Skeletal muscle tissue (tissue), 4 donors: ENCODE measurements around the gene WASL. TPM values are rescaled to one million over a fixed set of nuclear protein-coding genes. Genes with fewer than 3 reads are reported as not detected.

Experiments
- H3K27ac ChIP-seq: one replicate; pipeline ENCODE4 v1.7.0; 2013; ENCODE audit warnings: mild to moderate bottlenecking, low read depth, low read length, inconsistent platforms
- H3K27me3 ChIP-seq, 3 donors: one replicate each; pipeline ENCODE4 v1.7.0; 2013; ENCODE audit warnings: low read length in 3 of 3; ENCODE audit not compliant: control insufficient read depth in 3 of 3, insufficient read depth in 3 of 3
- H3K36me3 ChIP-seq, 3 donors: one replicate each; pipeline ENCODE4 v1.7.0; 2013; ENCODE audit warnings: low read length in 3 of 3; ENCODE audit not compliant: control insufficient read depth in 3 of 3, insufficient read depth in 3 of 3
- H3K4me1 ChIP-seq, 3 donors: one replicate each; pipeline ENCODE4 v1.7.0; 2013; ENCODE audit warnings: low read length in 3 of 3, mild to moderate bottlenecking in 3 of 3; ENCODE audit not compliant: control insufficient read depth in 3 of 3, insufficient read depth in 3 of 3
- H3K4me3 ChIP-seq, 3 donors: one replicate each; pipeline ENCODE4 v1.7.0; 2013; ENCODE audit warnings: low read length in 3 of 3
- H3K9ac ChIP-seq, 3 donors: one replicate each; pipeline ENCODE4 v1.7.0; 2013; ENCODE audit warnings: low read length in 3 of 3, mild to moderate bottlenecking in 3 of 3, moderate library complexity in 2 of 3, low read depth in 1 of 3
- H3K9me3 ChIP-seq, 3 donors: one replicate each; pipeline ENCODE4 v1.7.0; 2013; ENCODE audit warnings: low read length in 3 of 3; ENCODE audit not compliant: control insufficient read depth in 3 of 3
- total RNA-seq: library from RNA; depleted of rRNA; stranded (reverse); fragments of >200 nt; gene quantifications from one replicate; pipeline ENCODE4 v1.2.3, GENCODE V29; 2014
- donor health status: Osteomylitis.

WASL gene
- total RNA-seq, 1 donor from 2014 or later = 15.1 TPM

- Histone ChIP-seq H3K36me3 (peaks cover 0 to 3% (median 0%) of the 10 kb centered on the region in 3 donors), H3K4me1 (peaks cover 12 to 23% (median 20%) of the 10 kb centered on the region in 3 donors), H3K9me3 (no peaks in the 10 kb centered on the region), H3K27me3 (no peaks in the 10 kb centered on the region), H3K9ac (no peak overlapping the region), H3K4me3 (no peak overlapping the region), H3K27ac (no peak overlapping the region)
Measured at GRCh38 chr7:123682690-123683089, 66.1 kb downstream of the WASL start.

- Histone ChIP-seq H3K4me3 (no peak overlapping the region), H3K4me1 (peaks cover 16 to 26% (median 23%) of the 10 kb centered on the region in 3 donors), H3K27ac (peak overlapping the region; percentile 75)
Measured at GRCh38 chr7:123681561-123681960, 67.2 kb downstream of the WASL start.

GRCh38 chr7:123680580-123680979 is 68.2 kb downstream of the WASL start:
- no peaks in the 10 kb centered on the region for H3K27me3 ChIP-seq
- H3K4me3 ChIP-seq = no peak overlapping the region
- H3K36me3 ChIP-seq = peaks cover 0 to 3% (median 0%) of the 10 kb centered on the region in 3 donors
- no peak overlapping the region for H3K9ac ChIP-seq
- H3K27ac ChIP-seq = peak overlapping the region; percentile 75
- H3K9me3 ChIP-seq = no peaks in the 10 kb centered on the region
- H3K4me1 ChIP-seq = peaks cover 18 to 34% (median 23%) of the 10 kb centered on the region in 3 donors

More at GRCh38 chr7:123681561-123681960, 67.2 kb downstream of the WASL start:
- H3K27me3 ChIP-seq = no peaks in the 10 kb centered on the region
- H3K9me3 ChIP-seq = no peaks in the 10 kb centered on the region
- H3K9ac ChIP-seq = peak overlapping the region in 1 of 3 donors; percentile 75
- H3K36me3 ChIP-seq = peaks cover 0 to 3% (median 0%) of the 10 kb centered on the region in 3 donors

- H3K36me3 ChIP-seq = peaks cover 0 to 3% (median 0%) of the 10 kb centered on the region in 3 donors
- peaks cover 18 to 39% (median 30%) of the 10 kb centered on the region in 3 donors for H3K4me1 ChIP-seq
- no peaks in the 10 kb centered on the region for H3K9me3 ChIP-seq
- H3K27me3 ChIP-seq = no peaks in the 10 kb centered on the region
- H3K4me3 ChIP-seq = no peak overlapping the region
- H3K9ac ChIP-seq = peak overlapping the region in 1 of 3 donors; percentile 34
- H3K27ac ChIP-seq = peak overlapping the region; percentile 75
Measured at GRCh38 chr7:123679614-123680013, 69.2 kb downstream of the WASL start.

- peaks cover 21 to 55% (median 44%) of the 10 kb centered on the region in 3 donors for H3K4me1 ChIP-seq
- H3K9me3 ChIP-seq = no peaks in the 10 kb centered on the region
Measured at GRCh38 chr7:123677061-123677715, 71.6 kb downstream of the WASL start.

GRCh38 chr7:123675181-123675473 is 73.7 kb downstream of the WASL start:
- Histone ChIP-seq H3K27ac (peak overlapping the region; percentile 69), H3K4me1 (peaks cover 16 to 50% (median 37%) of the 10 kb centered on the region in 3 donors), H3K9ac (no peak overlapping the region)

More at GRCh38 chr7:123677061-123677715, 71.6 kb downstream of the WASL start:
- H3K27me3 ChIP-seq = no peaks in the 10 kb centered on the region
- no peak overlapping the region for H3K27ac ChIP-seq
- peaks cover 0 to 3% (median 0%) of the 10 kb centered on the region in 3 donors for H3K36me3 ChIP-seq
- no peak overlapping the region for H3K4me3 ChIP-seq
- no peak overlapping the region for H3K9ac ChIP-seq

GRCh38 chr7:123674399-123675180 is 74.2 kb downstream of the WASL start:
- Histone ChIP-seq H3K4me3 (peak overlapping the region in 1 of 3 donors; percentile 7), H3K9me3 (no peaks in the 10 kb centered on the region), H3K9ac (peak overlapping the region in 2 of 3 donors; percentile 25 to 28), H3K27ac (peak overlapping the region; percentile 69), H3K36me3 (no peaks in the 10 kb centered on the region), H3K27me3 (no peaks in the 10 kb centered on the region), H3K4me1 (peaks cover 11 to 46% (median 32%) of the 10 kb centered on the region in 3 donors)

More at GRCh38 chr7:123675181-123675473, 73.7 kb downstream of the WASL start:
- Histone ChIP-seq H3K27me3 (no peaks in the 10 kb centered on the region), H3K4me3 (no peak overlapping the region), H3K36me3 (no peaks in the 10 kb centered on the region), H3K9me3 (no peaks in the 10 kb centered on the region)

- peak overlapping the region in 2 of 3 donors; percentile 25 to 43 for H3K9ac ChIP-seq
- H3K27me3 ChIP-seq = no peaks in the 10 kb centered on the region
- H3K9me3 ChIP-seq = no peaks in the 10 kb centered on the region
- H3K4me3 ChIP-seq = peak overlapping the region in 2 of 3 donors; percentile 7 to 11
- H3K27ac ChIP-seq = peak overlapping the region; percentile 69
- peaks cover 9 to 48% (median 27%) of the 10 kb centered on the region in 3 donors for H3K4me1 ChIP-seq
- H3K36me3 ChIP-seq = no peaks in the 10 kb centered on the region
Measured at GRCh38 chr7:123673752-123674398, 74.9 kb downstream of the WASL start.

GRCh38 chr7:123673137-123673732 is 75.6 kb downstream of the WASL start:
- peaks cover 9 to 44% (median 23%) of the 10 kb centered on the region in 3 donors for H3K4me1 ChIP-seq
- peak overlapping the region; percentile 69 for H3K27ac ChIP-seq
- H3K9me3 ChIP-seq = no peaks in the 10 kb centered on the region
- no peaks in the 10 kb centered on the region for H3K36me3 ChIP-seq
- H3K27me3 ChIP-seq = no peaks in the 10 kb centered on the region
- H3K9ac ChIP-seq = no peak overlapping the region
- H3K4me3 ChIP-seq = peak overlapping the region in 1 of 3 donors; percentile 11
